Measurements from ENCODE around the gene FEV. TPM values are rescaled to one million over a fixed set of nuclear protein-coding genes. Genes with fewer than 3 reads are reported as not detected.

The FEV gene
- polyA plus RNA-seq, 1 donor from 2014 or later = not detected

- H4K20me1 ChIP-seq (ENCODE audit: insufficient read depth) = no peaks in the 10 kb centered on the region
- H3K79me2 ChIP-seq (replicated peaks; ENCODE audit: insufficient read depth, low read length) = no peaks in the 10 kb centered on the region
- no peaks in the 10 kb centered on the region for H3F3A ChIP-seq (ENCODE audit: insufficient read depth, low read length, poor library complexity, severe bottlenecking)
- H3K4me2 ChIP-seq (ENCODE audit: low read length) = no peak overlapping the region
- no peaks in the 10 kb centered on the region for H3K27me3 ChIP-seq (ENCODE audit: insufficient read depth, low read depth, low read length)
- H3K9me3 ChIP-seq (ENCODE audit: low read length) = no peaks in the 10 kb centered on the region
- no peak overlapping the region for H3K4me3 ChIP-seq (ENCODE audit: low read length)
- TF ChIP-seq CTCF (IDR thresholded peaks at IDR 0.05; ENCODE audit: poor library complexity, severe bottlenecking) (peak; percentile 95), RAD21 (conservative IDR thresholded peaks at IDR 0.05) (peak; percentile 85), EP300 (conservative IDR thresholded peaks at IDR 0.05; ENCODE audit: poor library complexity, severe bottlenecking) (no peak), SMC3 (conservative IDR thresholded peaks at IDR 0.05; ENCODE audit: poor library complexity) (peak; percentile 90)
- H3K36me3 ChIP-seq (ENCODE audit: insufficient read depth, low read length) = no peaks in the 10 kb centered on the region
- H3K9me2 ChIP-seq (ENCODE audit: insufficient read depth, low read length) = no peaks in the 10 kb centered on the region
- H2AFZ ChIP-seq (ENCODE audit: low read depth, low read length) = no peak overlapping the region
- H3K27ac ChIP-seq (ENCODE audit: low read length) = no peak overlapping the region
- no peak overlapping the region for H3K9ac ChIP-seq (ENCODE audit: low read length)
Observed at GRCh38 chr2:219029829-219030165, 44.8 kb upstream of the FEV start.

GRCh38 chr2:219028996-219029828, 44.2 kb upstream of the FEV start:
- Histone ChIP-seq H2AFZ (ENCODE audit: low read depth, low read length) (no peak overlapping the region), H3K9me3 (ENCODE audit: low read length) (no peaks in the 10 kb centered on the region), H3K4me2 (ENCODE audit: low read length) (no peak overlapping the region), H3K4me3 (ENCODE audit: low read length) (no peak overlapping the region), H3K79me2 (replicated peaks; ENCODE audit: insufficient read depth, low read length) (no peaks in the 10 kb centered on the region), H3K27ac (ENCODE audit: low read length) (no peak overlapping the region), H3K27me3 (ENCODE audit: insufficient read depth, low read depth, low read length) (no peaks in the 10 kb centered on the region), H3K9me2 (ENCODE audit: insufficient read depth, low read length) (no peaks in the 10 kb centered on the region), H4K20me1 (ENCODE audit: insufficient read depth) (no peaks in the 10 kb centered on the region), H3F3A (ENCODE audit: insufficient read depth, low read length, poor library complexity, severe bottlenecking) (no peaks in the 10 kb centered on the region), H3K36me3 (ENCODE audit: insufficient read depth, low read length) (no peaks in the 10 kb centered on the region), H3K9ac (ENCODE audit: low read length) (no peak overlapping the region)
- TF ChIP-seq MXI1 (conservative IDR thresholded peaks at IDR 0.05; ENCODE audit: poor library complexity, severe bottlenecking) = no peak
- no peak for TF ChIP-seq REST (IDR thresholded peaks at IDR 0.05; ENCODE audit: borderline replicate concordance)
- no peak for TF ChIP-seq TAF1 (IDR thresholded peaks at IDR 0.05; ENCODE audit: low read depth)
- no peak for TF ChIP-seq SMC3 (conservative IDR thresholded peaks at IDR 0.05; ENCODE audit: poor library complexity)
- TF ChIP-seq RAD21 (conservative IDR thresholded peaks at IDR 0.05) = no peak
- no peak for TF ChIP-seq CTCF (IDR thresholded peaks at IDR 0.05; ENCODE audit: poor library complexity, severe bottlenecking)
- no peak for TF ChIP-seq EP300 (conservative IDR thresholded peaks at IDR 0.05; ENCODE audit: poor library complexity, severe bottlenecking)
- TF ChIP-seq POLR2AphosphoS5 (IDR thresholded peaks at IDR 0.05) = no peak
- TF ChIP-seq EZH2 (IDR thresholded peaks at IDR 0.05; ENCODE audit: borderline replicate concordance, insufficient read depth, low read length, poor library complexity, severe bottlenecking) = no peak
